H1 (cell line): ENCODE measurements around the gene FSTL4. TPM values are rescaled to one million over a fixed set of nuclear protein-coding genes. Genes with fewer than 3 reads are reported as not detected.

Source experiments
- CTCF ChIA-PET: fragments of 300-600 bp; sonication (Branson Sonifier 250); formaldehyde crosslinking; loops from one replicate; lab custom pipeline; 2021; ENCODE audit not compliant: partially characterized antibody; lab: Charles Lee
- POLR2A ChIA-PET: fragments of 300-600 bp; sonication (Branson Sonifier 250); formaldehyde crosslinking; loops from one replicate; lab custom pipeline; 2021; ENCODE audit warnings: inconsistent platforms; ENCODE audit not compliant: partially characterized antibody; lab: Charles Lee
- DNase-seq, 2 experiments: peaks; one replicate each; pipeline versions ENCODE4 v3.0.0 to v3.0.0-alpha.2; 2010 to 2022; ENCODE audit warnings: low spot score in 2 of 2, low read depth in 1 of 2, mixed read lengths in 1 of 2
- FAIRE-seq: peaks from 2 replicates; lab custom pipeline; 2011; peaks lifted over from hg19 to GRCh38; lab: Jason Lieb, UNC
- H2AFZ ChIP-seq: 2 replicates; pipeline ENCODE4 v1.8.1; 2012; ENCODE audit warnings: low read length, inconsistent platforms
- H2AK5ac ChIP-seq: 2 replicates; pipeline ENCODE4 v1.6.1; 2013; ENCODE audit warnings: low read depth, low read length
- H2BK120ac ChIP-seq: replicated peaks from 2 replicates; pipeline ENCODE3; 2013; ENCODE audit warnings: low read depth, low read length, inconsistent platforms
- H2BK12ac ChIP-seq: 2 replicates; pipeline ENCODE4 v1.6.1; 2013; ENCODE audit warnings: low read depth, low read length
- H2BK15ac ChIP-seq: 2 replicates; pipeline ENCODE4 v1.6.1; 2013; ENCODE audit warnings: low read length
- H2BK20ac ChIP-seq: 2 replicates; pipeline ENCODE4 v1.6.1; 2013; ENCODE audit warnings: low read length
- H2BK5ac ChIP-seq: 2 replicates; pipeline ENCODE4 v1.6.1; 2013; ENCODE audit warnings: low read depth, low read length
- H3K14ac ChIP-seq: 2 replicates; pipeline ENCODE4 v1.6.1; 2013; ENCODE audit warnings: inconsistent platforms; ENCODE audit not compliant: insufficient read length
- H3K18ac ChIP-seq: 2 replicates; pipeline ENCODE4 v1.6.1; 2013; ENCODE audit warnings: low read length; ENCODE audit errors: extremely low read depth
- H3K23ac ChIP-seq: 2 replicates; pipeline ENCODE4 v1.6.1; 2013; ENCODE audit warnings: inconsistent platforms; ENCODE audit not compliant: insufficient read length
- H3K23me2 ChIP-seq: 2 replicates; pipeline ENCODE4 v1.6.1; 2013; ENCODE audit warnings: low read depth, low read length
- H3K27ac ChIP-seq: 2 replicates; pipeline ENCODE4 v1.6.1; 2011; ENCODE audit warnings: low read depth, low read length, inconsistent platforms
- H3K27me3 ChIP-seq, 4 experiments: replicated peaks in 1 of 4; 1 replicate in 1 of 4; 2 replicates in 3 of 4; pipeline versions ENCODE4 v1.6.1 to v1.8.1; 2011 to 2013; ENCODE audit warnings: low read length in 3 of 4, mild to moderate bottlenecking in 3 of 4, inconsistent platforms in 2 of 4, mixed read lengths in 2 of 4, moderate library complexity in 1 of 4; ENCODE audit not compliant: control insufficient read depth in 3 of 4, insufficient read depth in 3 of 4; ENCODE audit errors: extremely low read depth in 1 of 4
- H3K36me3 ChIP-seq, 4 experiments: 2 replicates each; pipeline versions ENCODE4 v1.6.1 to v1.8.1; 2011 to 2013; ENCODE audit warnings: mild to moderate bottlenecking in 4 of 4, low read length in 3 of 4, moderate library complexity in 2 of 4, control low read depth in 1 of 4, inconsistent platforms in 1 of 4; ENCODE audit not compliant: insufficient read depth in 4 of 4, control insufficient read depth in 2 of 4
- H3K4ac ChIP-seq: replicated peaks from 2 replicates; pipeline ENCODE3; 2013; ENCODE audit warnings: low read length, low read depth, mixed read lengths, inconsistent platforms; ENCODE audit not compliant: insufficient read length
- H3K4me1 ChIP-seq, 4 experiments: replicated peaks in 1 of 4; 1 replicate in 1 of 4; 2 replicates in 3 of 4; pipeline versions ENCODE4 v1.6.1 to v1.8.1; 2011 to 2013; ENCODE audit warnings: low read length in 3 of 4, inconsistent platforms in 2 of 4, mixed read lengths in 1 of 4; ENCODE audit not compliant: insufficient read depth in 4 of 4, control insufficient read depth in 3 of 4
- H3K4me2 ChIP-seq, 2 experiments: 2 replicates each; pipeline versions ENCODE4 v1.6.1 to v1.8.1; 2011 to 2013; ENCODE audit warnings: low read depth in 2 of 2, low read length in 2 of 2, control low read depth in 1 of 2, inconsistent platforms in 1 of 2, mild to moderate bottlenecking in 1 of 2; ENCODE audit not compliant: insufficient read depth in 1 of 2
- H3K4me3 ChIP-seq, 4 experiments: fragments of 200-600, 300-600 bp in 1 of 4; sonication (generic), shearing (Covaris generic), sonication (Bioruptor Twin) in 1 of 4; 2 replicates each; pipeline versions ENCODE4 v1.5.1 to v1.8.1; 2011 to 2016; ENCODE audit warnings: low read length in 4 of 4, low read depth in 3 of 4, control low read depth in 2 of 4, inconsistent platforms in 2 of 4, mild to moderate bottlenecking in 2 of 4, mixed read lengths in 1 of 4, moderate library complexity in 1 of 4; ENCODE audit not compliant: insufficient read depth in 2 of 4; ENCODE audit errors: extremely low read depth in 1 of 4
- H3K56ac ChIP-seq: replicated peaks from 2 replicates; pipeline ENCODE3; 2013; ENCODE audit warnings: low read depth, mild to moderate bottlenecking, mixed read lengths, low read length, inconsistent platforms; ENCODE audit not compliant: insufficient read length
- H3K79me1 ChIP-seq: 2 replicates; pipeline ENCODE4 v1.6.1; 2013; ENCODE audit warnings: low read depth, low read length, control low read depth
- H3K79me2 ChIP-seq, 2 experiments: 2 replicates each; pipeline versions ENCODE4 v1.6.1 to v1.8.1; 2012 to 2013; ENCODE audit warnings: low read length in 2 of 2, mild to moderate bottlenecking in 2 of 2, inconsistent platforms in 1 of 2; ENCODE audit not compliant: insufficient read depth in 2 of 2, control insufficient read depth in 1 of 2
- H3K9ac ChIP-seq, 4 experiments: replicated peaks in 1 of 4; 1 replicate in 1 of 4; 2 replicates in 3 of 4; pipeline versions ENCODE4 v1.6.1 to v1.8.1; 2011 to 2013; ENCODE audit warnings: low read depth in 3 of 4, low read length in 3 of 4, control low read depth in 2 of 4, mild to moderate bottlenecking in 2 of 4, moderate library complexity in 2 of 4, inconsistent platforms in 1 of 4; ENCODE audit errors: extremely low read depth in 1 of 4
- H3K9me3 ChIP-seq, 2 experiments: 2 replicates each; pipeline versions ENCODE4 v1.6.1 to v1.8.1; 2012 to 2013; ENCODE audit warnings: mild to moderate bottlenecking in 2 of 2, moderate library complexity in 2 of 2, control low read depth in 1 of 2, inconsistent platforms in 1 of 2, low read depth in 1 of 2, low read length in 1 of 2, mixed read lengths in 1 of 2; ENCODE audit not compliant: insufficient read depth in 2 of 2
- H4K20me1 ChIP-seq, 2 experiments: replicated peaks in 1 of 2; 2 replicates each; pipeline versions ENCODE3 to v1.8.1; 2011 to 2013; ENCODE audit warnings: inconsistent platforms in 2 of 2, low read length in 2 of 2, mild to moderate bottlenecking in 1 of 2; ENCODE audit not compliant: insufficient read depth in 2 of 2, control insufficient read depth in 1 of 2
- H4K5ac ChIP-seq: 2 replicates; pipeline ENCODE4 v1.6.1; 2013; ENCODE audit warnings: low read length, low read depth, mixed read lengths, inconsistent platforms; ENCODE audit not compliant: insufficient read length
- H4K8ac ChIP-seq: 2 replicates; pipeline ENCODE4 v1.8.0; 2013; ENCODE audit warnings: mild to moderate bottlenecking, moderate library complexity, low read length, inconsistent platforms; ENCODE audit not compliant: insufficient read depth; ENCODE audit errors: extremely low read depth
- H4K91ac ChIP-seq: replicated peaks from 2 replicates; pipeline ENCODE3; 2013; ENCODE audit warnings: low read length, mixed read lengths, inconsistent platforms; ENCODE audit not compliant: insufficient read length
- CEBPB ChIP-seq: IDR thresholded peaks from 2 replicates; pipeline ENCODE4 v1.6.1; 2012; ENCODE audit warnings: low read depth, low read length
- KDM5A ChIP-seq: fragments of 200-600 bp; IDR thresholded peaks from 2 replicates; pipeline ENCODE4 v1.7.1; 2012; ENCODE audit warnings: mild to moderate bottlenecking, low read length, inconsistent platforms, mixed read lengths
- TAF7 ChIP-seq: optimal IDR thresholded peaks from 2 replicates; pipeline ENCODE3; 2011; ENCODE audit warnings: low read depth, mild to moderate bottlenecking, inconsistent platforms, low read length, moderate library complexity, borderline replicate concordance
- YY1 ChIP-seq: IDR thresholded peaks from 2 replicates; pipeline ENCODE4 v1.6.1; 2011; ENCODE audit warnings: low read depth, mild to moderate bottlenecking, low read length
- WGBS, 2 experiments: shearing (Covaris generic) in 1 of 2; methylation state at CpG; one replicate each; pipeline versions ENCODE4 v1.1.6 to v1.1.7; 2013 to 2015; ENCODE audit warnings: low lambda C conversion rate in 2 of 2, mixed read lengths in 2 of 2, inconsistent platforms in 1 of 2, low coverage in 1 of 2, missing lambda C conversion rate in 1 of 2; ENCODE audit not compliant: insufficient replicate concordance in 2 of 2, insufficient coverage in 1 of 2, insufficient read length in 1 of 2; ENCODE audit errors: extremely low coverage in 1 of 2, missing lambda C conversion rate in 1 of 2; 5-methylcytosine and 5-hydroxymethylcytosine counted together
- polyA plus RNA-seq, 7 experiments: library from polyadenylated mRNA; depleted of rRNA in 3 of 7; stranded (reverse) in 5 of 7; unstranded in 2 of 7; fragments of >200 nt in 5 of 7; fragments of 200-250 nt in 2 of 7; gene quantifications; 1 replicate in 5 of 7; 2 replicates in 1 of 7; 4 replicates in 1 of 7; pipeline versions ENCODE4 v1.2.1 to v1.2.3, GENCODE V29; 2011 to 2013; ENCODE audit warnings: missing spikeins in 2 of 7, mixed read lengths in 2 of 7
- total RNA-seq: library from RNA; stranded (reverse); fragmentation: NEBNext Ultra II Directional; extraction: Animal tissue kit (Norgen Biotek cat#: 25700); gene quantifications from 2 replicates; pipeline ENCODE4 v1.2.1, GENCODE V29; 2021

Gene FSTL4
- total and polyA plus RNA-seq, 2 of the 8 experiments (the other 6 are each of a cell fraction or from before 2014, with no cell fraction given), result 3.1 to 4.1 TPM

- TF ChIP-seq YY1, result no peak
- TF ChIP-seq TAF7, result no peak
- no peak for TF ChIP-seq KDM5A
- TF ChIP-seq CEBPB, result no peak
- no peak overlapping the region for H3K27ac ChIP-seq
- H2BK20ac ChIP-seq, result no peak overlapping the region
- H2AK5ac ChIP-seq, result no peak overlapping the region
- H4K5ac ChIP-seq, result no peak overlapping the region
- 0 out of 2 replicates have a peak, but pooled peaks cover 3% of the 10 kb centered on the region for H3K23me2 ChIP-seq
- H4K8ac ChIP-seq, result no peak overlapping the region
- no peak overlapping the region for H2BK12ac ChIP-seq
- WGBS, 2 experiments, result 90% methylated on average over 4 of the region's 4 CpGs; no CpG with 5 or more reads in 1 of the 2 experiments
- no peak overlapping the region for H2AFZ ChIP-seq
- no peak overlapping the region for H3K14ac ChIP-seq
- POLR2A ChIA-PET, result no interaction called here
- no peak overlapping the region for H3K18ac ChIP-seq
- no peaks in the 10 kb centered on the region; a peak in 1 of 7 replicates for H3K27me3 ChIP-seq
- DNase-seq, result no peak
- H3K9me3 ChIP-seq, result no peaks in the 10 kb centered on the region
- H4K91ac ChIP-seq, result no peak overlapping the region
- no peaks in the 10 kb centered on the region for H3K36me3 ChIP-seq
- no peak overlapping the region for H3K9ac ChIP-seq
- no peaks in the 10 kb centered on the region for H3K79me2 ChIP-seq
- H2BK15ac ChIP-seq, result no peak overlapping the region
- no peak overlapping the region for H2BK120ac ChIP-seq
- H3K23ac ChIP-seq, result no peak overlapping the region
- no peak overlapping the region for H3K56ac ChIP-seq
- CTCF ChIA-PET, result interaction anchor here (0.9 to 1.4 kb wide), 3 partner anchors 54 to 446 kb away, joined by 3 read pairs; no protein-coding TSS in a partner anchor
- no peak overlapping the region for H3K4me3 ChIP-seq
- peaks cover 0 to 8% (median 5%) of the 10 kb centered on the region in 4 experiments; a peak in 4 of 7 replicates for H3K4me1 ChIP-seq
- FAIRE-seq, result no peak
- H2BK5ac ChIP-seq, result no peak overlapping the region
- no peak overlapping the region for H3K4me2 ChIP-seq
- H3K4ac ChIP-seq, result no peak overlapping the region
- H4K20me1 ChIP-seq, result no peaks in the 10 kb centered on the region
- H3K79me1 ChIP-seq, result no peaks in the 10 kb centered on the region
These were observed 55.8 kb downstream of the FSTL4 start for GRCh38 chr5:133556551-133556950.
